NCI-H1694 (cell line): Measurements from ENCODE around the gene MARK3.
A peak's percentile ranks its signal among the peaks of the same experiment; 100 is the strongest.
"Not testable (repeated sequence)": the region's sequence is repeated elsewhere in the genome, so short reads cannot be mapped to it uniquely, and the experiment has no call there.

ENCODE experiments used
- DNase-seq: peaks from one replicate; lab custom pipeline; 2025; lab: John Stamatoyannopoulos, UW

Gene MARK3

GRCh38 chr14:103385152-103385928 lies at the start of gene MARK3:
TSS of gene MARK3 (plus strand) at chr14:103385415. CDS start at chr14:103386030, 615 bp downstream.
- DNase-seq: peak; percentile 98

- DNase-seq: no peak
Measured at GRCh38 chr14:103336191-103336590, 49.0 kb upstream of the MARK3 start.

- DNase-seq: no peak
Measured at GRCh38 chr14:103337794-103338193, 47.4 kb upstream of the MARK3 start.

GRCh38 chr14:103339561-103339960 lies 45.7 kb upstream of the MARK3 start:
- DNase-seq: no peak

DNA sequence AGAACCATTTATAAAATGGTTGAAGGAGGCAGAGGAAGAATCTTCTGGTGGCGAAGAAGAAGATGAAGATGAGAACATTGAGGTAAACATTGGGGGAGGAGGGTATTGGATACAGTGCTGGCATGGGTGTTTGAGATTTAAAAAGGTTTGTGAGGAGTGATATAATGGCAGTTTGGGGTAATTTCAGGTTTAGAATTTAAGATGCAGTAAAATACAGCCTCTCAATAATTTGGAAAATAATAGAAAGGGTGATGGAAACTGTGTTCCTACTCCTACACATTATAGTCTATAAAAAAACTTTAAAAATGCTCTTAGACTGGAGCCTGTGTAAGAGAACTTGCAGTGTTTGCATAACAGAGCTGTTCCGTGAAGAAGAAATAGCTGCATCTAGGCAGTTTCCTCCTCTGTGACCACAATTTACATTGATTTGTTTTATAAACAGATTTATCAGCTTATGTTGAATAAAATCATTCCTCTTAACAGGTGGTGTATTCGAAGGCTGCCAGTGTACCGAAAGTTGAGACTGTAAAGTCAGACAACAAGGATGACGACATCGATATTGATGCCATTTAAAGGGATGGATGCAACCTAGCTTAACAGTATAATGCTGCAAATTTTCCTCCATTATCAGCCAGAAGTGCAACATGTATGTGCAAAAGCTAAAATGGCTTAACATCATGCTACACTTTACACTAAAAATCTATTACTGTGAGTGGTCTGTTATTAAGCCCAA lies 44.6 kb upstream of the MARK3 start:
- DNase-seq: no peak

DNA sequence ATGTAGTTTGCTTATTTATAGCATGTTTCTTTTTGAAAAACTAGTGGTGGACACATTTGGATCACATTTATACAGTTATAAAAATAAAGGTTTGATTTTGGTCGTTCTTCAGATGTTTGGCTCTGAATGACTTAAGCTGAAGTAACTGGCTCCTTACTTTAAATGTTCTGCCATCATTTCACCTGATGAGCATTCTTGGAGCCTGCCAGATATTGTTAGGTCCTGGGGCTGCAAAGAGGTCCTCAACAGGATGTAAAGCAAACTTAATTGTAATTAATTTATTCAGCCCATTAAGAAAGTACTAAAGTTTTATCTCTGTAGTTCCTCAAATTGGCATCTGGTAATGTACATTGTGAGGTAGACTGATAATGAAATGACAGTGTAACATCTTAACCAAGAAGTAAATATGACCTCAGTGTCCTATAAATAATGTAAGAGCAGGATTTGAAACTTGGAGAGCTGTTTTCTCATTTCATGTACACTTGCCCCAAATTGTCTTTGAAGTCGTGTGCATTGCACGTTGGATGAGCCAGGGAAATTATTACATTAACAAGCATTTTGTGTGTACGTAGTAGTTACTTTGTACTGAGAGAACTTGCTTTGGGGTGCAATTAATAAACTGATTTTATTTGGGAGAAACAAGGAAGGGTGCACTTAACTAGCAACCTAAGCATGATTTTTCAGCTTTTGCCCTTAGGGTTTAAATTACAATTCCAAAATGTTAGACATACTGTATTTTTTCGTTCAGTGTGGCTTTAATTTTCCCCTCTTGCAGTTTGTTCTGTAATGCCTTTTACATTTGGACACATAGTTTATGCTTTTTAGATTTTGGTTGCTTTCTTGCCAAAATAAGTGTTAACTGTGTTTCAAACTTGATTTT lies 43.7 kb upstream of the MARK3 start:
- DNase-seq: no peak

GRCh38 chr14:103343164-103343879 lies 41.9 kb upstream of the MARK3 start:
- DNase-seq: no peak

DNA sequence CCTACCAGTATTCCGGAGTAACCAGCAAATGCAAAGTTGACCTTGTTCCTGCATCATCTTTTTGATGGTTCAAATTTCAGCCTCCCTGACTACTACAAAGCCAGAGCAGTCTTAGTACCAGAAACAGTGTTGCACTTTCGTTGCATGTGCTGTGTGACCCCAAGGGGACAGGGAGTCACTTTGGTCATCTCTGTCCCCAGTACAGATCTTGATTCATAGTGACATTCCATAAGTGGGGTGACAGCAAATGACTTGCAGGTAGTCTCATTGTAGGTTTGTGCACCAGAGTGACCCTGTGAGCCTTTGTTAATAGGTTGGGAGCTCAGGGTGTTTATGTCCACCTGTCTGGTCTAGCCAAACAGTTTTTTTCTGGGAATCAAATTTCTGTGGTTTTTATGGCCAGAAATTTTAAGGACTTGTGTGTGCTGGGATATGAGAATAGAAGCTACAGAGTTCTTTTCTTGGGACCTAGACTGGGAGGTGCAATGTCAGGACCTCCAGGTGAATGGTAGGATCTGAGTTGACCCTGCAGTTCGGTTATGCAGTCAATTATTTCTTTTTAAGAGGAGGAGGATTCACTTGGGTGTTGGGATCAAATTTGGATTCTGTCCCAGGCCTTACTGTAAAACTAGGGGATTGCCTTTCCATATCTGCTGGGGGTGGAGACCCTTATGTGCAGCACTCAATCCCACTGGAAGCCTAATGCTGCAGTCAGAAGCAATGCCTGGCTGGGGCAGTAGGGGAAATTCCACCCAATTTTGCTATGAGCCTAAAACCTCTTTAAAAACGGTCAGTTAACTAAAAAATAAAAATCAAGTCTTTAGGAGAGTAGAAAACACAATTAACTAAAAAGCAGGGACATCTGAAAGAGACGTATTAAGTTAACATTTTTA lies 41.1 kb upstream of the MARK3 start:
- no peak for DNase-seq

- DNase-seq: no peak
Measured at GRCh38 chr14:103346286-103346685, 38.9 kb upstream of the MARK3 start.

- no peak for DNase-seq
Measured at GRCh38 chr14:103347091-103347815, 38.0 kb upstream of the MARK3 start.

DNA sequence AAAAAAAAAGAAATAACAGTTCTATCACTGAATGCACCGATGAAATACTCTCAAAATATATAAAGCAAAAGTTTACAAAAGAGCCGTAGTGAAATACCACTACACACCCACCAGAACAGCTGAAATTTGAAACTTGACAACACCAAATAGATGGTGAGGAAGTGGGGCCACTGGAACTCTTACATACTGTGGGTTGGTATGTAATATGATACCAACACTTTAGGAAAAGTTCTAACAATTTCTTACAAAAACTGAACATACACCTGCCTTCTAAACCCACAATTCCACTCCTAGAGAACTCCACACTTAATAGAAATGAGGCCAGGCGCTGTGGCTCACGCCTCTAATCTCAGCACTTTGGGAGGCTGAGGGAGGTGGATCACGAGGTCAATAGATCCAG lies 37.1 kb upstream of the MARK3 start:
- DNase-seq: no peak

DNA sequence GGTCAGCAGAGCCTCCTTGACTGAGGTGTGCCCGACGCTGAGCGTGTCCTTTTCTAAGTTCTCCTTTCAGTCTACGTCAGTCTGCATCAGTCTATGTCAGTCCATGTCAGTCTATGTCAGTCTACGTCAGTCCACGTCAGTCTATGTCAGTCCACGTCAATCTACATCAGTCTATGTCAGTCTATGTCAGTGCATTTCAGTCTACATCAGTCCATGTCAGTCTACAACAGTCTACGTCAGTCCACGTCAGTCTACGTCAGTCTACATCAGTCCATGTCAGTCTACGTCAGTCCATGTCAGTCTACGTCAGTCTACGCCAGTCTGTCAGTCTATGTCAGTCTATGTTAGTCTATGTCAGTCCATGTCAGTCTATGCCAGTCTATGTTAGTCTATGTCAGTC lies 35.2 kb upstream of the MARK3 start:
- no peak for DNase-seq

DNA sequence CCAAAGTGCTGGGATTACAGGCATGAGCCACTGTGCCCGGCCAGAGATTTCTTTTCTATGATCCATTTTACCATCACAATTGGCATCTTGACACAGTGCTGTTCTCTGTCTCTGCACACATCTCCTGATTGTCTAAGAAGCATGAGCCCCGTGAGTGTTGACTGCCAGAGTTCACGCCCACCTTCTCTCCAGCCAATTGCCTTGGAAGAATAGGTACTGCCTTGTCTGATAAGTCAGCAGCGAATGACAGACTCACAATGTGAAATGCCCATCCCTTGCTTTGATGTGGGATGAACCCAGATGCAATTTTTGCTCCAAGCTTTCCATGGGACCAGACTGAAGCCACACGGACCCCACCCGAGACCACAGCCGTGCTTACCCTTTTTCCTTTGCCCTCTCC lies 31.9 kb upstream of the MARK3 start:
- no peak for DNase-seq

DNA sequence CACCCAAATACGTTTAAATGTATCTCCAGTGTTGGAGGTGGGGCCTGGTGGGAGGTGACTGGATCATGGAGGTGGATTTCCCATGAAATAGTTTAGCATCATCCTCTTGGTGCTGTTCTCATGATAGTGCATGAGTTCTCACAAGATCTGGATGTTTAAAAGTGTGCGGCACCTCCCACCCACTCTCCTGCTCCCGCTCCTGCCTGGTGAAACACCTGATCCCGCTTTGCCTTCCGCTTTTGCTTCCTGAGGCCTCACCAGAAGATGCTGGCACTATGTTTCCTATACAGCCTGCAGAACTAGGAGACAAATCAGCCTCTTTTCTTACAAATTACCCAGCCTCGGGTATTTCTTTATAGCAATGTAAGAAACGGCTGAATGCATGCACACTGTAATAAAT lies 31.1 kb upstream of the MARK3 start:
- DNase-seq: no peak

- DNase-seq: no peak
Measured at GRCh38 chr14:103356024-103356682, 29.1 kb upstream of the MARK3 start.

DNA sequence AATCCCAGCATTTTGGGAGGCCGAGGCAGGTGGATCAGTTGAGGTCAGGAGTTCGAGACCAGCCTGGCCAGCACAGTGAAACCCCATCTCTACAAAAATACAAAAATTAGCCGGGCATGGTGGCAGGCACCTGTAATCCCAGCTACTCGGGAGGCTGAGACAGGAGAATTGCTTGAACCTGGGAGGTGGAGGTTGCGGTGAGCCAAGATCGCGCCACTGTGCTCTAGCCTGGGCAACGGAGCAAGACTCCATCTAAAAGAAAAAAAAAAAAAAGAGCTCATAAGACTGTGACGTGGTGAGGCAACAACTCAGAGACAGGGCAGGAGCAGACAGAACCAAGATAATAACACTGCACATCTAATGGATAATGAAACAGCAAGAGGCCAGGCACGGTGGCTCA lies 27.7 kb upstream of the MARK3 start:
- DNase-seq: not testable (repeated sequence)

GRCh38 chr14:103360548-103360947 lies 24.7 kb upstream of the MARK3 start:
- no peak for DNase-seq

DNA sequence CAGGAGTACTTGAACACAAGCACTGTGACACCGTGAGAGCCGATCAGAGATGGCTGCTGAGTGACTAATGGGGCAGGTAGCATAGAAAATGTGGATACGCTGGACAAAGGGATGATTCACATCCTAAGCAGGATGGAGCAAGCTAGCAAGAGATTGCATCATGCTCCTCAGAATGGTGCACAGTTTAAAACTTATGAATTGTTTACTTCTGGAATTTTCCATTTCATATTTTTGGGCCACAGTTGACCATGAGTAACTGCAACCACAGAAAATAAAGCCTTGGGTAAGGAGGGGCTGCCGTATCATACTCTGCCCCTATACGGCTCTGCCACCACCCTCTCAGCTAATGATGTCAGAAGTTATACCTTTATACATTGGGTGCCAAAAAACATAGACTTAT lies 23.3 kb upstream of the MARK3 start:
- no peak for DNase-seq

DNA sequence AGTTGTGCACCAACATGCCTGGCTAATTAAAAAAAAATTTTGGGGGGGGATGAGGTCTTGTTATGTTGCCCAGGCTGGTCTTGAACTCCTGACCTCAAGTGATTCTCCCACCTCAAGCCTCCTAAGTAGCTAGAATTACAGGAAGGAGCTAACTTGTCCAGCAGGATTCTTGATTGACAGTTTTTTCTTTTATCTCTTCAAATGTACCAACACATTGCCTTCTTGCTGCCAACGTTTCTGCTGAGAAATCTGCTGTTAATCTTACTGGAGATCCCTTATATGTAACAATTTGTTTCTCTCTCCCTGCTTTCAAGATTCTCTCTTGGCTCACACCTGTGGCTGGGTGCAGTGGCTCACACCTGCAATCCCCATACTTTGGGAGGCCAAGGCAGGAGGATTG lies 22.4 kb upstream of the MARK3 start:
- DNase-seq: no peak

- DNase-seq: no peak
Measured at GRCh38 chr14:103366741-103367140, 18.5 kb upstream of the MARK3 start.
